ENCODE measurements around the gene CXXC4.

The CXXC4 gene

GRCh38 chr4:104491481-104492182, 3.1 kb downstream of the CXXC4 start:
- H3K4me3 ChIP-seq (ENCODE audit: low read depth, low read length), result peak overlapping the region; percentile 93
- H3K9me3 ChIP-seq, result no peaks in the 10 kb centered on the region
- no peak for TF ChIP-seq CTCF (IDR thresholded peaks at IDR 0.05; ENCODE audit: low read depth, low read length)
- peak; percentile 71 for DNase-seq
- H3K4me1 ChIP-seq, result peaks cover 17% of the 10 kb centered on the region
- H3K36me3 ChIP-seq, result no peaks in the 10 kb centered on the region
- no peaks in the 10 kb centered on the region for H3K27me3 ChIP-seq

GRCh38 chr4:104490770-104491480, 3.8 kb downstream of the CXXC4 start:
- Histone ChIP-seq H3K4me1 (peaks cover 19% of the 10 kb centered on the region), H3K36me3 (no peaks in the 10 kb centered on the region)
- peak; percentile 95 for DNase-seq

GRCh38 chr4:104490096-104490769, 4.5 kb downstream of the CXXC4 start:
- peak overlapping the region; percentile 65 for H3K4me3 ChIP-seq (ENCODE audit: low read depth, low read length)
- no peaks in the 10 kb centered on the region for H3K9me3 ChIP-seq
- H3K36me3 ChIP-seq, result no peaks in the 10 kb centered on the region
- H3K27me3 ChIP-seq, result no peaks in the 10 kb centered on the region
- TF ChIP-seq CTCF (IDR thresholded peaks at IDR 0.05; ENCODE audit: low read depth, low read length), result no peak
- peak; percentile 31 for DNase-seq
- H3K4me1 ChIP-seq, result peaks cover 21% of the 10 kb centered on the region

More at GRCh38 chr4:104490770-104491480, 3.8 kb downstream of the CXXC4 start:
- no peaks in the 10 kb centered on the region for H3K27me3 ChIP-seq
- no peaks in the 10 kb centered on the region for H3K9me3 ChIP-seq
- peak overlapping the region; percentile 65 for H3K4me3 ChIP-seq (ENCODE audit: low read depth, low read length)
- TF ChIP-seq CTCF (IDR thresholded peaks at IDR 0.05; ENCODE audit: low read depth, low read length), result no peak

- H3K27me3 ChIP-seq, result no peaks in the 10 kb centered on the region
- H3K9me3 ChIP-seq, result no peaks in the 10 kb centered on the region
- H3K4me1 ChIP-seq, result peaks cover 21% of the 10 kb centered on the region
- TF ChIP-seq CTCF (IDR thresholded peaks at IDR 0.05; ENCODE audit: low read depth, low read length), result no peak
- no peaks in the 10 kb centered on the region for H3K36me3 ChIP-seq
- peak overlapping the region; percentile 65 for H3K4me3 ChIP-seq (ENCODE audit: low read depth, low read length)
- no peak for DNase-seq
Measured at GRCh38 chr4:104489731-104490095, 5.0 kb downstream of the CXXC4 start.

- H3K4me3 ChIP-seq (ENCODE audit: low read depth, low read length), result no peak overlapping the region
- no peaks in the 10 kb centered on the region for H3K27me3 ChIP-seq
- DNase-seq, result no peak
- TF ChIP-seq CTCF (IDR thresholded peaks at IDR 0.05; ENCODE audit: low read depth, low read length), result no peak
- no peaks in the 10 kb centered on the region for H3K9me3 ChIP-seq
- peaks cover 23% of the 10 kb centered on the region for H3K4me1 ChIP-seq
- no peaks in the 10 kb centered on the region for H3K36me3 ChIP-seq
Measured at GRCh38 chr4:104488151-104488550, 6.5 kb downstream of the CXXC4 start.
